HUES64 (cell line): ENCODE results near the gene GTF2A1L. TPM values are rescaled to one million over a fixed set of nuclear protein-coding genes. Genes with fewer than 3 reads are reported as not detected.

Source experiments
- H3K27ac ChIP-seq: 2 replicates; pipeline ENCODE4 v1.7.0; 2013; ENCODE audit warnings: low read depth, low read length, inconsistent platforms
- H3K27me3 ChIP-seq: 2 replicates; pipeline ENCODE4 v1.6.1; 2013; ENCODE audit warnings: mild to moderate bottlenecking, low read length; ENCODE audit not compliant: insufficient read depth
- H3K36me3 ChIP-seq: 2 replicates; pipeline ENCODE4 v1.6.1; 2013; ENCODE audit warnings: mild to moderate bottlenecking, low read length; ENCODE audit not compliant: insufficient read depth
- H3K4me1 ChIP-seq: 2 replicates; pipeline ENCODE4 v1.6.1; 2013; ENCODE audit warnings: mild to moderate bottlenecking, low read length, moderate library complexity; ENCODE audit not compliant: insufficient read depth
- H3K4me3 ChIP-seq: 2 replicates; pipeline ENCODE4 v1.5.1; 2013; ENCODE audit warnings: mild to moderate bottlenecking, low read length, moderate library complexity
- H3K9ac ChIP-seq: 2 replicates; pipeline ENCODE4 v1.6.1; 2013; ENCODE audit warnings: mild to moderate bottlenecking, low read depth, low read length
- H3K9me3 ChIP-seq: 2 replicates; pipeline ENCODE4 v1.6.1; 2013; ENCODE audit warnings: low read depth, low read length; ENCODE audit not compliant: insufficient read depth
- WGBS: fragments of 150-250, 120-280 bp; methylation state at CpG from one replicate; pipeline ENCODE4 v1.1.7; 2013; ENCODE audit warnings: missing lambda C conversion rate; 5-methylcytosine and 5-hydroxymethylcytosine counted together
- polyA plus RNA-seq, 2 experiments: library from polyadenylated mRNA; stranded (reverse); fragments of 50-300 nt; gene quantifications; one replicate each; pipeline ENCODE4 v1.2.3, GENCODE V29; 2013

Gene GTF2A1L, protein sequence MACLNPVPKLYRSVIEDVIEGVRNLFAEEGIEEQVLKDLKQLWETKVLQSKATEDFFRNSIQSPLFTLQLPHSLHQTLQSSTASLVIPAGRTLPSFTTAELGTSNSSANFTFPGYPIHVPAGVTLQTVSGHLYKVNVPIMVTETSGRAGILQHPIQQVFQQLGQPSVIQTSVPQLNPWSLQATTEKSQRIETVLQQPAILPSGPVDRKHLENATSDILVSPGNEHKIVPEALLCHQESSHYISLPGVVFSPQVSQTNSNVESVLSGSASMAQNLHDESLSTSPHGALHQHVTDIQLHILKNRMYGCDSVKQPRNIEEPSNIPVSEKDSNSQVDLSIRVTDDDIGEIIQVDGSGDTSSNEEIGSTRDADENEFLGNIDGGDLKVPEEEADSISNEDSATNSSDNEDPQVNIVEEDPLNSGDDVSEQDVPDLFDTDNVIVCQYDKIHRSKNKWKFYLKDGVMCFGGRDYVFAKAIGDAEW
- not detected for polyA plus RNA-seq (2013, experiment 1 of 2)
- 1.1 TPM for polyA plus RNA-seq (2013, experiment 2 of 2)

DNA sequence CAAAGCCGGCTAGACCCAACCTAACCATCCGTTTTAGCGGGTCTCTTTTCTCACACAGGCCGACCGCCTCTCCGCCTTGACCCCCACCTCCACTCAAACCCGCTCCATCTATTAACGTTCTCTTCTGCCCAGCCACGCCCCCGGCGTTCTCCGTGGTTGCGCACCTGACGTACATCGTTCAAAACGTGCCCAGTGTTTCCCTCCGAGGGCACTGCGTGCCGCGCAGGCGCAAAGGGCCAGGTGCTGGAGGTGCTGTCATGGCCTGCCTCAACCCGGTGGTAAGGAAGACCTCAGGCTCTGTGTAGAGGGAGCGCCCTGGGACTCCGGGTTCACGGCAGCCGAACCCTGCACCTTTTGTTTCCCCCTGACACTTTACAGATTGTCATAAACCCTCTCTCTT is at the start of gene GTF2A1L:
TSS of gene GTF2A1L (plus strand) at position 239 of the 400 bp plus-strand sequence. CDS start at position 258, 19 bp downstream.
- 95% methylated on average over 26 of the region's 26 CpGs for WGBS
- Histone ChIP-seq H3K9ac (no peak within 1 kb of the TSS), H3K4me1 (no peaks in the 10 kb centered on the region), H3K9me3 (no peaks in the 10 kb centered on the region; the same call in 1 of the 2 replicates), H3K36me3 (no peaks in the 10 kb centered on the region), H3K4me3 (no peak within 1 kb of the TSS), H3K27ac (no peak within 1 kb of the TSS), H3K27me3 (no peaks in the 10 kb centered on the region)

DNA sequence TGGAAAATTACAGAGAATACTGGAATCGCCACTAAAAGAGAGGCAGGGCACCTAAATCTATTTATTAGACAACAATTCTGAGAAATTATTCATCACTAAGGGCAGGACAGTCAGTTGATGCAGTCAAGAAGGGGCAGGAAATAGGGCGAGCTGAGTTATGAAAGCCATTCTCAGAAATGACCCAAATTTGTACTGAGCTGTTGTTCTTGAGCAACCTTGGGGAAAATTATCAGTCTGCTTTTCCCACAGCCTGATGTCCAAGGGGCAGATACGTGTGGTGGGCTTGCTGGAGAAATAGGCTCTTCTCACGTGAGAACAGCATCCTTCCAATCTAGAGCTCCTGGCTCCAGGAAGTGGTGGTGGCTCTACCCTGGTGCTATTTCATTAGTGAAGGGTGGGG is 49.1 kb upstream of the GTF2A1L start:
- 96% methylated on average over 4 of the region's 4 CpGs for WGBS

DNA sequence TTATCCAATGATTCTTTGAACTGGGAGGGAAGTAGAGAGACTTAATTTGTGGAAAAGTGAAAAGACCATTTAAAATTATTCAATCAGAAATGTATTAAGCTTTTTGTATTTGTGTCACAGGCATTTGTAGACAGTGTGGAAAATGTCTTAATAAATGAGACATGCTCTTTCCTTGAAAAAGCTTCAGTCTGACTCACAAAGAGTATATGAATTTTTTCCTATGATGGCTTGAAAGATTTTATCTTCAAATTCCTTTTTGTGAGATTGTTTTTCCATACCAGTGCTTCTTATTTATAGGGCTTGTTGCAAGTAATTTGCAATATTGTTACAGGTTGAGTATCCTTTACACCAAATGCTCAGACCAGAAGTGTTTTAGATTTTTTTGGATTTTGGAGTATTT is 48.2 kb upstream of the GTF2A1L start:
- H3K27ac ChIP-seq = no peak overlapping the region
- no peak overlapping the region for H3K9ac ChIP-seq
- H3K9me3 ChIP-seq = no peaks in the 10 kb centered on the region
- H3K4me3 ChIP-seq = no peak overlapping the region
- H3K36me3 ChIP-seq = 0 out of 2 replicates have a peak, but pooled peaks cover 3% of the 10 kb centered on the region
- H3K4me1 ChIP-seq = peaks cover 4% of the 10 kb centered on the region; the same call in 1 of the 2 replicates
- H3K27me3 ChIP-seq = no peaks in the 10 kb centered on the region

More for the DNA sequence above, 49.1 kb upstream of the GTF2A1L start:
- 0 out of 2 replicates have a peak, but pooled peaks cover 1% of the 10 kb centered on the region for H3K36me3 ChIP-seq
- H3K4me1 ChIP-seq = peaks cover 4% of the 10 kb centered on the region; the same call in 1 of the 2 replicates
- H3K4me3 ChIP-seq = no peak overlapping the region
- no peaks in the 10 kb centered on the region for H3K27me3 ChIP-seq
- H3K27ac ChIP-seq = no peak overlapping the region
- H3K9ac ChIP-seq = no peak overlapping the region
- H3K9me3 ChIP-seq = no peaks in the 10 kb centered on the region

DNA sequence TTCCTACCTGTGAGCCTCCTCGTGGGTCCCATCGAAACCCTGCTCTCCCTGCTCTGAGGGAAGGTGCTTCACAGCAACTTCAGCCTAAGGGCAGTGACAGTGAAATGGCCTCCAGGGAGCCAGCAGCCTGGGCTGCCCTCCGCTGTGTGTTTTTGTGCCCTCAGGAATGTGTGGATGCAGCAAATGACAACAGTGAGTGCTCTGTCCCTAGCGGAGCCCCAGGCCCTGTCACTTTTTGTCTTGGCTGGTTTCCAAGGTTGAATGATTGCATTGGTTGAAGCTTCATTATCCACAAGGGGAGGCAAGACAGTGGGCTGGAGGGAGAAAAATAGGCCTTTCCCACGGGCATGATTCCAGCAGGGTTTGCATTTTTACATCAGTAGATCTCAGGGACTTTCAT is 44.8 kb upstream of the GTF2A1L start:
- Histone ChIP-seq H3K27ac (no peak overlapping the region), H3K9ac (no peak overlapping the region), H3K9me3 (no peaks in the 10 kb centered on the region), H3K27me3 (no peaks in the 10 kb centered on the region), H3K4me1 (peaks cover 4% of the 10 kb centered on the region; the same call in 1 of the 2 replicates), H3K36me3 (0 out of 2 replicates have a peak, but pooled peaks cover 3% of the 10 kb centered on the region), H3K4me3 (no peak overlapping the region)
- 74% methylated on average over 5 of the region's 5 CpGs for WGBS

DNA sequence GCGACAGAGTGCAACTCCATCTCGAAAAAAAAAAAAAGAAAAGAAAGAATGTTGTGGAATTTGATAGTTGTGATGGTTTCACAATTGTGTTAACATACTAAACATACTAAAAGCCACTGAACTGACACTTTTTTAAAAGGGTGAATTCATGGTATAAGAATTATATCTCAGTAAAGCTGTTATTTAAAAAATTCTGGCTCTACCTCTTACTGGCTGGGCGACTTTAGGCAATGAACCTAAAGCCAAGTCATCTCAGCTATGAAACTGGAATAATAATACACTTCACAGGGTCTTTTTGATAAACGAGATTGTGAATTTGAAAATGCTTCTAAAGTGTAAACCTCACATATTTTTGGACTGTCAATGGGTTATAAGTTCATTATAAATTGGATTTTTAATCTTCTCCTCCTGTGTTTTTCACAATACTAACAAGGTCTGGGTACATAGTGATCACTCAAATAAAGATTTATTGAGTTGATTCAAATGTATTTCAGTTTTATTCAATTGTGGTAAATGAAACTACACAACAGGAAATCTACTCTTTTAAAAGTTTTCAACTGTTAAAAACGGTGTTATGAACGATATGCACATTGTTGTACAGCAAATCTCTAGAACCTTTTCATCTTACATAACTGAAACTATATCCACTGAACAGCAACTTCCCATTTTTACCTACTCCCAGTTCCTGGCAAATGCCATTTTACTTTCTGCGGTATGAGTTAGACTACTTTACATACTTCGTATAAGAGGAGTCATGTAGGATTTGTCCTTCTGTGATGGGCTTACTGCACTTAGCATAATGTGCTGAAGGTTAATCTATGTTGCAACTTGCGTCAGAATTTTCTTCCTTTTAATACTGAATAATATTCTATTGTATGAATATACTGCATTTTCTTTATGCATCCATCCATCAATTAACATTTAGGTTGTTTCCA is 43.0 kb upstream of the GTF2A1L start:
- Histone ChIP-seq H3K27ac (no peak overlapping the region), H3K4me1 (peaks cover 4% of the 10 kb centered on the region; the same call in 1 of the 2 replicates), H3K27me3 (no peaks in the 10 kb centered on the region), H3K36me3 (0 out of 2 replicates have a peak, but pooled peaks cover 3% of the 10 kb centered on the region), H3K9me3 (no peaks in the 10 kb centered on the region), H3K4me3 (no peak overlapping the region), H3K9ac (no peak overlapping the region)
- WGBS = 93% methylated on average over 8 of the region's 9 CpGs

DNA sequence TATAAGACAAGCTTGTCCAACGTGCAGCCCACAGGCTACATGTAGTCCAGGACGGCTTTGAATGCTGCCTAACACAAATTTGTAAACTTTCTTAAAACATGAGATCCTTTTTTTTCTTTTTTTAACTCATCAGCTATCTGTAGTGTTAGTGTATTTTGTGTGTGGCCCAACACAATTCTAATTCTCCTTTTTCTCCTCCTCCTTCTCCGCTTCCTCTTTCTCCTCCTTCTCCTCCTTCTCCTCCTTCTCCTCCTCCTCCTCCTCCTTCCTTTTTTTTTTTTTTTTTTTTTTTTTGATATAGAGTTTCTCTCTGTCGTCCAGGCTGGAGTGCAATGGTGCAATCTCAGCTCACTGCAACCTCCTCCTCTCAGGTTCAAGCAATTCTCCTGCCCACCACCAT is 39.3 kb upstream of the GTF2A1L start:
- 92% methylated on average over 3 of the region's 4 CpGs for WGBS
- Histone ChIP-seq H3K9ac (no peak overlapping the region), H3K9me3 (no peaks in the 10 kb centered on the region), H3K4me3 (no peak overlapping the region), H3K27me3 (no peaks in the 10 kb centered on the region), H3K27ac (no peak overlapping the region), H3K36me3 (peaks cover 7% of the 10 kb centered on the region), H3K4me1 (no peaks in the 10 kb centered on the region)

DNA sequence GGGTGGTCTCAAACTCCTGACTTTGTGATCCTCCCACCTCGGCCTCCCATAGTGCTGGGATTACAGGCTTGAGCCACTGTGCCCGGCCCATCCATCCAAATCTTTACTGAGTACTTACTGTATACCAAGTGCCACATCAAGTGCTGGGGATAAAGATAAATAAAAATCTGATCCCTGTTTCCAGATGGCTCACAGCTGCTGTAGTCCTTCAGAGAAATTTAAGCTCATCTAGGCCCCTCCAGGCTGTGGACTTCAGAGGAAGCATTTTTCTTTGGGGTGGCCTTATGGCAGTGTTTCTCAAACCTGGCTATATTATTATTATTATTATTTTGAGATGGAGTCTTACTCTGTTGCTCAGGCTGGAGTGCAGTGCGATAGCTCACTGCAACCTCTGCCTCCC is 33.7 kb upstream of the GTF2A1L start:
- Histone ChIP-seq H3K27ac (no peak overlapping the region), H3K4me3 (no peak overlapping the region), H3K9ac (no peak overlapping the region), H3K4me1 (peaks cover 19% of the 10 kb centered on the region), H3K9me3 (no peaks in the 10 kb centered on the region), H3K36me3 (peaks cover 4% of the 10 kb centered on the region), H3K27me3 (no peaks in the 10 kb centered on the region)
- WGBS = 100% methylated on average over 3 of the region's 3 CpGs

DNA sequence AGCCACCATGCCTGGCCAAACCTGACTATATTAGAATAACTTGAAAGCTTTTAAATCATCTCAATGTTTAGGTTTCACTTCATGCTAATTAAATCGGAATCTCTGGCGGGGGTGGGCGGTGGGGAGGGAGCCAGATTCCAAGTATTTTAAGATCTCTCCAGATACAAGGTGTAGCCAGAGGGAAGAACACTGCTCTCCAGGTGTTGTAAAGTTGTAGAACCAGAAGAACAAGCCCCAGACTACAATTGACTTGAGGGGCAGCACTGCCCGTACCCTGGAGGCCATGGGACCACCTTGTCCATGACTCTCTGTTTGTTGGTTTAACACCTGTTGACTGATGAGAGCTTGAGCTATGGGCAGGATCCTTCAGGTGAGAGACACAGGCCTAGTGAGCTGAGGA is 33.1 kb upstream of the GTF2A1L start:
- H3K27me3 ChIP-seq = no peaks in the 10 kb centered on the region
- H3K4me3 ChIP-seq = no peak overlapping the region
- H3K9me3 ChIP-seq = no peaks in the 10 kb centered on the region
- 91% methylated on average over 4 of the region's 4 CpGs for WGBS
- H3K9ac ChIP-seq = no peak overlapping the region
- peaks cover 4% of the 10 kb centered on the region for H3K36me3 ChIP-seq
- peaks cover 21% of the 10 kb centered on the region for H3K4me1 ChIP-seq
- H3K27ac ChIP-seq = peak overlapping the region; percentile 30; the same call in 1 of the 2 replicates

DNA sequence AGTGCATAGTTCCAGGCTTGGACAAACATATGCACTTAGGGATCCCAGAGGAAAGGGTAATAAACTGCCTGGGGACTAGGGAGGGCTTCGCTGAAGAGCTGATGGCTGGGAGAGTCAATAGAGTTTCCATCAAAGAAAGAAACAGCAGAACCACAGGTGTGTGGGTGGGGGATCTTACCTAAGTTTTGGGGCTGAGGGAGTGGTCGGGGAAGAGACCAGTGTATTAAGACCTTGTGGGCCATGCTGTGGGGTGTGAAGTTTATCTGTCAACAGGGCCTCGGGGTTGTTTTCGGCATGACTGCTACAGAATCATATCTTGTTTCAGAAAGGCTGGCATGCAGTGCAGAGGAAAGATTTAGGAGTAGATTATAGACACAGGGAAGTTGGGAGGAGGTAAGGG is 31.2 kb upstream of the GTF2A1L start:
- no peaks in the 10 kb centered on the region; the same call in 1 of the 2 replicates for H3K36me3 ChIP-seq
- H3K9me3 ChIP-seq = no peaks in the 10 kb centered on the region
- H3K27me3 ChIP-seq = no peaks in the 10 kb centered on the region
- peak overlapping the region; percentile 21; the same call in 1 of the 2 replicates for H3K27ac ChIP-seq
- 63% methylated on average over 4 of the region's 4 CpGs for WGBS
- peaks cover 21% of the 10 kb centered on the region for H3K4me1 ChIP-seq
- no peak overlapping the region for H3K4me3 ChIP-seq
- H3K9ac ChIP-seq = no peak overlapping the region

DNA sequence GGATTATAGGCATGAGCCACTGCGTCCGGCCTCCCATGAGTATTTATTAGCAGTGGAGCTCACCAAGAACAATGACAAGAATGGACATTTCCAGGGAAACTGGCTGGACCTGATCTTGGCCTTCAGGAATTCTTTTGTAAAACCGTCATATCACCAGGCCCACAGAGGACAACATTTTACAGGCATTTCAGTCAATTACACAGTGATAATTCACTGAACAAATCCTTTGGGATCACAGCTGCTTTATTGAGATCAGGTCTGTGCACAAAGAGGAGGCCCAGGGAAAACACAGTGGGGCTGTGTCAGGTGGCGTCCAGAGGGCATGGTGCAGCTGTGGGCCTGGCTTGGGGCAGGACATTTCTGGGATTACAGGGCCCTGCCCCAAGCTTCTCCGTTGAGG is 30.1 kb upstream of the GTF2A1L start:
- no peak overlapping the region for H3K9ac ChIP-seq
- H3K4me1 ChIP-seq = peaks cover 21% of the 10 kb centered on the region
- no peaks in the 10 kb centered on the region for H3K36me3 ChIP-seq
- H3K4me3 ChIP-seq = no peak overlapping the region
- no peaks in the 10 kb centered on the region for H3K27me3 ChIP-seq
- H3K9me3 ChIP-seq = no peaks in the 10 kb centered on the region
- WGBS = 87% methylated on average over 5 of the region's 5 CpGs
- H3K27ac ChIP-seq = no peak overlapping the region

DNA sequence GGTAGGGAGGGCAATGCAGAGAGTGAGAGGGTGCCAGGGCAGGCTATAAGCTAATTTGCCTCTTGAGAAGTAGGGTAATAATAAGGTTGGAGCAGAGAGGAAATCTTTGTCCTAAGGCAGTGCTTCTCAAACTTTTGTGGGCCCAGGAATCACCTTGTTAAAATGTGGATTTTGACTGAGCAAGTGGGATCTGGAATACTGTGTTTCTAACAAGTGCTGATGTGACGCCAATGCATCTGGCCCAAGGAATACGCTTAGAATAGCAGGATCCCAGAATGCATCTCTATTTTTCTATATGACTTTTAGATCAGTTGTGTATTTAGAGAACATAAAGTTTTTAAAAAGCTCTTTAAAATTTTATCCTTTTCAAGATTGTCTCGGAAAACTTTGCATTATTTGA is 29.7 kb upstream of the GTF2A1L start:
- Histone ChIP-seq H3K4me1 (peaks cover 21% of the 10 kb centered on the region), H3K27ac (no peak overlapping the region), H3K27me3 (no peaks in the 10 kb centered on the region), H3K36me3 (no peaks in the 10 kb centered on the region), H3K9ac (no peak overlapping the region), H3K4me3 (no peak overlapping the region), H3K9me3 (no peaks in the 10 kb centered on the region)
- WGBS = 98% methylated on average over 3 of the region's 3 CpGs
